Measurements from ENCODE around the gene ALOXE3.

The ALOXE3 gene

DNA sequence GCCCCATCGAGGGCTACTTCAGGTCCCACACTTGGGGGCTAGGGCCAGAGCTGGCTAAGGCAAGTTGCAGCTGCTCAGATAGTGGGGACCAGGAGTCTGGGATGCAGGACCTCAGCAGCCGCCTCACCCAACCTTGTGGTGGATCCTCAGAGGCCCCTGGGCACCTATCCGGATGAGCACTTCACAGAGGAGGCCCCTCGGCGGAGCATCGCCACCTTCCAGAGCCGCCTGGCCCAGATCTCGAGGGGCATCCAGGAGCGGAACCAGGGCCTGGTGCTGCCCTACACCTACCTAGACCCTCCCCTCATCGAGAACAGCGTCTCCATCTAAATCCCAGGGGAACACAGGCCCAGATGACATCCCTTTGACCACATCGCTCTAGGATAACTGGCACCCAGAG is 70.1 kb downstream of the ALOXE3 start:
- no peak for DNase-seq (ENCODE audit: low spot score)

DNA sequence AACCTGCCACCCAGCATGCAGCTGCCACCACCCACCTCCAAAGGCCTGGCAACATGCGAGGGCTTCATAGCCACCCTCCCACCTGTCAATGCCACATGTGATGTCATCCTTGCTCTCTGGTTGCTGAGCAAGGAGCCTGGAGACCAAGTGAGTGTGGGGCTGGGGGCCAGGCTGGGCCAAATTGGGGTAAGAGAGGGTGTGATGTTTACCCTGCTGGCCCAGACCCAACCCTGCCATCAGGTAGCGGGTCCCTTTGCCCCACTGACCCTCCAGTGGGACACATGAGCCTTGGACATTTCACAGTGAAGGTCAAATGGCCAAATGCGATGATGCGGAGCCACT is 70.6 kb downstream of the ALOXE3 start:
- no peak for DNase-seq (ENCODE audit: low spot score)

DNA sequence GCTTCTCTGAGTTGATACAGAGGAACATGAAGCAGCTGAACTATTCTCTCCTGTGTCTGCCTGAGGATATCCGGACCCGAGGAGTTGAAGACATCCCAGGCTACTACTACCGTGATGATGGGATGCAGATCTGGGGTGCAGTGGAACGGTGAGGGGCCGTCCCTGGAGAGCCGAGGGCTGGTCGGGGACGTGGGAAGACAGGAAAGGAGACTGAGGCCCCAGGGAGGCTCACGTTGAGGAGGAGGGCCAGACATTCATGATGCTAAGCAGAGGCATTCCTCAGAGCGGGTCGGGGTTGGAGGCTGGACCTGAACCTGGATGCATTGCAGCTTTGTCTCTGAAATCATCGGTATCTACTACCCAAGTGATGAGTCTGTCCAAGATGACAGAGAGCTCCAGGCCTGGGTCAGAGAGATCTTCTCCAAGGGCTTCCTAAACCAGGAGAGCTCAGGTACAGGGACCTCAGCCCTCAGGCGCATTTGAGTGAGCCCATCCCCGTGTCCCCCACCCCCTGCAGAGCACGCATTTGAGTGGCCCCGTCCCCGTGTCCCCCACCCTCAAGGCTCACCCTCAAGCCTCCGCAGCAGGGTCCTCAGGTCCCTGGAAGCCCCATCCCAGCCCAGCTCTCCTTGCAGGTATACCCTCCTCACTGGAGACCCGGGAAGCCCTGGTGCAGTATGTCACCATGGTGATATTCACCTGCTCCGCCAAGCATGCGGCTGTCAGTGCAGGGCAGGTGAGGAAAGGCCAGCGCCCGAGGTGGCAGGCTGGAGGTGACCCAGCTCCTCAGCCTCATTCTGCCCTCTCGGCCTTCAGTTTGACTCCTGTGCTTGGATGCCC is 71.2 kb downstream of the ALOXE3 start:
- no peak for DNase-seq (ENCODE audit: low spot score)

DNA sequence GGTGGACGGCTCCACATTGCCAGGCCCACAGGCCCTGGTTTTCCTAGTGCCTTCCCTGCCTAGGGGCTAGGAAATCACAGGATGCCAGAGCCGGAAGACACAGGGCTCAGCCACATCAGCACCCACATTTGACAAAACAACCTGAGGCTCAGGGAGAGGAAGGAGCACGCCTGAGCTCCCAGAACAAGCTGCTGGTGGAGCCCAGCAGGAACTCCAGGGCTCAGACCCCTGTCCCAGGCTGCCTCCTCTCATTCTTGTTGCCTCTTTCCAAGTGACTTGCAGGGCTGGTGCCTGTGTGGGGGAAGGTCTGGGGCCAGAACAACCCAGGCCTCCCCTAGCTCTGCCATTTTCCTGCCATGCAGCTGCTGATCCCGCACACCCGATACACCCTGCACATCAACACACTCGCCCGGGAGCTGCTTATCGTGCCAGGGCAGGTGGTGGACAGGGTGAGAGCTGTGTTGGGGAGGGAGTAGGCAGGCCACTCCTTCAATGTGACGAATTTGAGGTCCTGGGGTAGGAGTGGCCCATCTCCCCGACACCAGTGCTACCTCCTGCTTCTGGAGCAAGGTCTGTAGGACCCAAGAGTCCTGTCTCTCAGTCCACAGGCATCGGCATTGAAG is 71.9 kb downstream of the ALOXE3 start:
- peak; percentile 79 for DNase-seq (ENCODE audit: low spot score)
